Testis (tissue), 2 donors: ENCODE measurements around the gene WNK4.

ENCODE experiments used
- POLR2A ChIP-seq: fragments of 450-650 bp; IDR thresholded peaks from one replicate; pipeline ENCODE4 v1.6.1; 2017; ENCODE audit warnings: antibody characterized with exemption, mild to moderate bottlenecking, moderate library complexity
- TF ChIP-seq, protein P1 (sequence below), 3 experiments: fragments of 450-650 bp in 2 of 3; fragments of 200-600 bp in 1 of 3; sonication (generic) in 1 of 3; IDR thresholded peaks; one replicate each; pipeline ENCODE4 v1.5.1; 2016 to 2019; ENCODE audit warnings: antibody characterized with exemption in 3 of 3, mild to moderate bottlenecking in 2 of 3, moderate library complexity in 1 of 3

DNA sequence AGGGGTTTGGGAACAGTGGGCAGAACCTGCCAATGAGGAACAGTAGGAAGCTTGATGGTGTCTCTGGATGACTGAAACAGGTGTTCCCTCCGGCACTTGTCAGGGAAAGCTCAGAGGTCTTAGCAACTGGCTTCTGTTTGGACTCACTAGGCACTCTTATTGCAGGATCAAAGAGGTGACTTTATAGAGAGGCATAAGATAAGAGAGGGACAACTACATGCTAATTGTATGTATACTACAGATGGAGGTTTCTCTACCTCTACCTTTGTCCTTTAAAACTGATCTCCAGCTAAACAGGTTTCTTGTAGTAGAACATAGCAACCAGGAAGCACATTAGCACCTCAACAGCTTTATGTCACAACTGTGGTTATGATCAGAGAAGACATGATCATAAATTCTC, 25.8 kb downstream of the WNK4 start:
- TF ChIP-seq, protein P1, sequence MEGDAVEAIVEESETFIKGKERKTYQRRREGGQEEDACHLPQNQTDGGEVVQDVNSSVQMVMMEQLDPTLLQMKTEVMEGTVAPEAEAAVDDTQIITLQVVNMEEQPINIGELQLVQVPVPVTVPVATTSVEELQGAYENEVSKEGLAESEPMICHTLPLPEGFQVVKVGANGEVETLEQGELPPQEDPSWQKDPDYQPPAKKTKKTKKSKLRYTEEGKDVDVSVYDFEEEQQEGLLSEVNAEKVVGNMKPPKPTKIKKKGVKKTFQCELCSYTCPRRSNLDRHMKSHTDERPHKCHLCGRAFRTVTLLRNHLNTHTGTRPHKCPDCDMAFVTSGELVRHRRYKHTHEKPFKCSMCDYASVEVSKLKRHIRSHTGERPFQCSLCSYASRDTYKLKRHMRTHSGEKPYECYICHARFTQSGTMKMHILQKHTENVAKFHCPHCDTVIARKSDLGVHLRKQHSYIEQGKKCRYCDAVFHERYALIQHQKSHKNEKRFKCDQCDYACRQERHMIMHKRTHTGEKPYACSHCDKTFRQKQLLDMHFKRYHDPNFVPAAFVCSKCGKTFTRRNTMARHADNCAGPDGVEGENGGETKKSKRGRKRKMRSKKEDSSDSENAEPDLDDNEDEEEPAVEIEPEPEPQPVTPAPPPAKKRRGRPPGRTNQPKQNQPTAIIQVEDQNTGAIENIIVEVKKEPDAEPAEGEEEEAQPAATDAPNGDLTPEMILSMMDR (IDR thresholded peaks at IDR 0.05), result no peak
- no peak for TF ChIP-seq POLR2A
